Measurements from ENCODE around the gene NR3C2. TPM values are rescaled to one million over a fixed set of nuclear protein-coding genes. Genes with fewer than 3 reads are reported as not detected.

The NR3C2 gene
- total and polyA plus RNA-seq, 5 experiments from 2014 or later = 6.8 to 53.5 (median 9.4) TPM

DNA sequence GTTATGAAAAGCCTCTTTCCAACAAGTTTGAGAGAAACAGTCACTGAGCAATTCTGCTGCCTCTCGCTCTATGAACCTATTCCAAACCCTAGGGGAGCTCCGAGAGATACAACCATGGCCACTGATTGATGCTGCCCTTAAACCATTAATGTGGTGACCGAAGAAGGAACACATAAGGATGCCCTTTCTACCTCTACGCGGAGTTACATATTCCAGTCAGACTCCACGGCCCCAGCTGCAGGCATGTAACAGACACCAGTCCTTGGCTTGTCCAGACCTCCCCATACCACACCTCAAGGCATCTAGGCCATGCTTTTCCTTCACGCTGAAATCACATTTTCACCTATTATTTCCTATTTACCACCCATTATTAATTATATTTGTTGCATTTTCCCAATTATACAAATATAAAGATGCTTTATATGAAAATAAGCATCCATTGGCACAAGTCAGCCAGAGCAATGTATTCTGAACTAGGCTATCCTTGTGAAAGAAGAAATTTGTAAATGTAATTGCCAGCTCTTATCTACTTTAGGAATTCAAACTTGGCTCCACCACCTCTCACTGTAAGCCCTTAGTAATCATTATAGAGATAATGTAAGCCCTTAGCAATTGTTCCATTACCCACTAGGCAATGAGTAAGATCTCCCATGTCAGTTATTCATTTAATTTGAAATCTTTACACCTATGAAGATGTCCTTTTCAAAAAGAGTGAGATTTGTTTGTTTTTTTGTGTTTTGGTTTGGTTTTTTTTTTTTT is 338.4 kb downstream of the NR3C2 start:
- Mint-ChIP-seq H3K4me1 (peaks cover 24 to 59% (median 46%) of the 10 kb centered on the region in 4 donors), H3K9me3 (no peaks in the 10 kb centered on the region), H3K4me3 (peak overlapping the region in 1 of 10 donors; percentile 8), H3K27me3 (no peaks in the 10 kb centered on the region), H3K36me3 (peaks cover 5 to 81% (median 66%) of the 10 kb centered on the region in 3 donors), H3K27ac (peak overlapping the region in 4 of 10 donors; percentile 12 to 85 (median 22))
- DNase-seq = no peak
- no peak for ATAC-seq
- POLR2A ChIA-PET = no interaction called here

DNA sequence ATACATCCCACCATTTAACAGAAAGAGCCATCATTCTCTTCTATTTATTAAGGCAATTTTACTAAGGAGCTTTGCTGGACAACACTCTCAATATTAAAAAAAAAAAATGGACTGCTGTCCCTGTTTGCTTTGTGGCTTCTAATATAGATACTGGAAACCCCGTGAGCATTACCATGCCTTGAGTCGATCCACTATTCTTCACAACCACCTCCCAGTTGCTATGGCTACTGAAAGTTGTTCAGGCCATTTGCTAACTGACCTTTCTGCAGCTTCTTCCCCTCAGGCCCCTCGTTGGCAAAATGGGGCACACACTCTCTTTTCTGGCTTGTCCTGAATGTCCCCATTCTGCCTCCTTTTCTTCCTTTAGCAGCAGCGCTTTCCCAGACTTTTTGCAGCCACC is 340.4 kb downstream of the NR3C2 start:
- Mint-ChIP-seq H3K9me3 (no peaks in the 10 kb centered on the region), H3K36me3 (peaks cover 8 to 72% (median 55%) of the 10 kb centered on the region in 3 donors), H3K4me1 (peaks cover 24 to 62% (median 45%) of the 10 kb centered on the region in 4 donors), H3K27me3 (no peaks in the 10 kb centered on the region), H3K4me3 (no peak overlapping the region), H3K27ac (peak overlapping the region in 5 of 10 donors; percentile 75 to 87 (median 84))
- POLR2A ChIA-PET = interaction anchor here (0.6 kb wide), 1 partner anchor 41 kb away, joined by 3 read pairs; no protein-coding TSS in a partner anchor
- ATAC-seq (no peak), DNase-seq (no peak)

DNA sequence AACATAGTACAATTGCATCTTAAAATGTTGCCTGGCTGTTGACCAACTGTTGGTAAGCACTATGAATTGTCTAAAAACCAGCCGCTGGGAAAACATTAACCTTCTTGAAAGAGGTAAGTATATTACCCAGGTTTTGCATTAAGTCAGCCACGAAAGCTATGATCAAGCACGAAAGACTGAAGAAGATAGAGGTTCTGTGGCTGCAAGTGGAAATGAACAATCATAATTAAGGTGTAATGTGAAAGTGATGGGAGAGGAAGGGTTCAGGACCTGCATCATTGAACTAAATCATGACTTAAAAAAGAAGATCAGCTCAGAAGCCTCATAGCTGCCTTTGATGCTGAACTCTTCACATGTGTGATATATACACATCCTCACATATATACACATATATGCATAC is 341.0 kb downstream of the NR3C2 start:
- H3K4me1 Mint-ChIP-seq = peaks cover 21 to 64% (median 44%) of the 10 kb centered on the region in 4 donors
- POLR2A ChIA-PET = no interaction called here

DNA sequence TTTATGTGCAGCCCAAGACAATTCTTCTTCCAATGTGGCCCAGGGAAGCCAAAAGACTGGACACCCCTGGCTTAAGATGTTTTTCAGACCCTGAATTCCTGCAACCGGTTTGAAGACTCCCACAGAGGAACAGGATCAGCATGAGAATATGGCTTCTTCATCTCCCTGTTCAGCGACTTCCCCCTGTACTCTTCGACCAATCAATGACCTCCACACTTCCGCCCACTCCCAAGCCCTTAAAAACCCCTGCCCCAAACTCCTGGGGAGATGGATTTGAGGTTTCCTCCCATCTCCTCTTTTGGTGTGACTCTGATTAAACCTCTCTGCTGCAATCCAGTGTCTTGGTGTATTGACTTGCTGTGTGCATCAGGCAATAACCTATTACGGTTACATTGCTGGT is 344.4 kb downstream of the NR3C2 start:
- Mint-ChIP-seq H3K4me3 (peak overlapping the region in 2 of 10 donors; percentile 19 to 38), H3K27ac (peak overlapping the region in 2 of 10 donors; percentile 8 to 84), H3K4me1 (peaks cover 2 to 51% (median 28%) of the 10 kb centered on the region in 4 donors), H3K9me3 (no peaks in the 10 kb centered on the region), H3K36me3 (peaks cover 4 to 55% (median 21%) of the 10 kb centered on the region in 3 donors), H3K27me3 (no peaks in the 10 kb centered on the region)
- DNase-seq (no peak), ATAC-seq (no peak)
- POLR2A ChIA-PET = interaction anchor here (0.7 kb wide), 1 partner anchor 106 kb away, joined by 3 read pairs; no protein-coding TSS in a partner anchor

More for the DNA sequence above, 341.0 kb downstream of the NR3C2 start:
- DNase-seq (no peak), ATAC-seq (no peak)
- H3K36me3 Mint-ChIP-seq = peaks cover 8 to 72% (median 49%) of the 10 kb centered on the region in 3 donors
- no peaks in the 10 kb centered on the region for H3K27me3 Mint-ChIP-seq
- H3K4me3 Mint-ChIP-seq = no peak overlapping the region
- peak overlapping the region in 1 of 10 donors; percentile 85 for H3K27ac Mint-ChIP-seq
- H3K9me3 Mint-ChIP-seq = no peaks in the 10 kb centered on the region

DNA sequence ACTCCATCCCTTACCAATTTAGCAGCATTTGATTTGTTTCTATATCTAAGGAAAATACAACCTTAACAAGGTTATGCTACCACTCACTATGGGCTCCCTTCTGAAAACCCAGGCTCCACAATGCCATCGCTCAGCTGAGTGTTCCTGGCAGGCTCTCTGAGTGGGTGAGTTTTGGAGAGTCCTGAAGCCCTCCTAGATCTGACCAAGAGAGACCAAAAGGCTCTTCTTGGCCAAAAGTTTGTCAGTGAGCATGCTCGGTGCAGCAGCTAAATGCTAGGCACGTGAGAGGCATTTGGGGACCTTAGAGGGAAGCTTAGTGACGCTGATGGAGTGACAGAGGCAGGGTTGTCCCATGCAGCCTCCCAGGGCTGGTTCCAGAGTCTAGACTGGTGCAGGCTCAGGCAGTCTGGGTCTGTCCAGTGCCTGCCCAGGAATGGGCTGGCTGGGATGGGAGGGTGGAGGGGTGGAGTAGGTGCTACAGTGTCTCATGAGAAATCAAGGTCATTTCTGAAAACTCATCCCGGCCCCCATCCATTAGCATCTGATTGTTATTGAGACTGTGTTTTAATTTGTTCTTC is 346.8 kb downstream of the NR3C2 start:
- peaks cover 0 to 43% (median 21%) of the 10 kb centered on the region in 4 donors for H3K4me1 Mint-ChIP-seq
- no peak overlapping the region for H3K4me3 Mint-ChIP-seq
- ATAC-seq = no peak
- no peaks in the 10 kb centered on the region for H3K9me3 Mint-ChIP-seq
- H3K27ac Mint-ChIP-seq = peak overlapping the region in 5 of 10 donors; percentile 26 to 68 (median 44)
- DNase-seq = no peak
- H3K36me3 Mint-ChIP-seq = peaks cover 4 to 47% (median 29%) of the 10 kb centered on the region in 3 donors
- POLR2A ChIA-PET = no interaction called here
- H3K27me3 Mint-ChIP-seq = no peaks in the 10 kb centered on the region

DNA sequence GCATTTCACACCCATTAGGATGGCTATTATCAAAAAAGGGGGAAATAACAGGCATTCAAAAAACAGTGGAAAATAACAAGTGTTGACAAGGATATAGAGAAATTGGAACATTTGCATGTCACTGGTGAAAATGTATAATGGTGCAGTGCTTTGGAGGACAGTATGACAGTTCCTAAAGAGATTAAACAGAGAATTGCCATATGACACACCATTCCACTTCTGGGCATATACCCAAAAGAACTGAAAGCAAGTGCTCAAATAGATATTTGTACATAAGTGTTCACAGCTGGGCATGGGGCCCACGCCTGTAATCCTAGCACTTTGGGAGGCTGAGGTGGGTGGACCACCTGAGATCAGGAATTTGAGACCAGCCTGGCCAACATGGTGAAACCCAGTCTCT is 348.1 kb downstream of the NR3C2 start:
- POLR2A ChIA-PET = no interaction called here
- no peak for DNase-seq
- Mint-ChIP-seq H3K4me3 (no peak overlapping the region), H3K9me3 (no peaks in the 10 kb centered on the region), H3K27me3 (no peaks in the 10 kb centered on the region), H3K36me3 (peaks cover 6 to 49% (median 37%) of the 10 kb centered on the region in 3 donors), H3K27ac (peak overlapping the region in 2 of 10 donors; percentile 2 to 60), H3K4me1 (peaks cover 0 to 45% (median 22%) of the 10 kb centered on the region in 4 donors)
- ATAC-seq = no peak

DNA sequence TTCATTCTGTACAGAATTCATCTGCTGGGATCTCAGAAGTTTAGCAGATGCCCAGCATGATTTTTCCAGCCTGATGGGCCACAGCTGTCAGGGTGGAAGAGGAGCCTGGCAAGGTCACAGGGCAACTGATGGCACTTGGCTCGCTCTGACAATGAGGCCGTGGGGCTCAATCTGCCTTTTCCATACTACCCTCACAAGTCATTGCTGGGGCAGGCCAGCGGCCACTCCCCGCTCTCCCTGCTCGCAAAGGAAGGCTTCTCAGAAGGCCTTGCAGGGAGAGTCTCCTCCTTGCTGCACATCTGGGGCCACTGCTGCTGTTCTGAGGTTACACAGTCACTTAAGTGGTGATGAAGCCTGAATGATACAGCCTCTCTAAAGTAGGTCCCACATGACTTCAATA is 349.1 kb downstream of the NR3C2 start:
- POLR2A ChIA-PET = no interaction called here
- H3K4me3 Mint-ChIP-seq = no peak overlapping the region
- H3K27me3 Mint-ChIP-seq = no peaks in the 10 kb centered on the region
- peaks cover 0 to 2% (median 0%) of the 10 kb centered on the region in 9 donors for H3K9me3 Mint-ChIP-seq
- peaks cover 0 to 38% (median 20%) of the 10 kb centered on the region in 4 donors for H3K4me1 Mint-ChIP-seq
- ATAC-seq (no peak), DNase-seq (no peak)
- peak overlapping the region in 4 of 10 donors; percentile 14 to 76 (median 59) for H3K27ac Mint-ChIP-seq
- H3K36me3 Mint-ChIP-seq = peaks cover 11 to 40% (median 40%) of the 10 kb centered on the region in 3 donors

DNA sequence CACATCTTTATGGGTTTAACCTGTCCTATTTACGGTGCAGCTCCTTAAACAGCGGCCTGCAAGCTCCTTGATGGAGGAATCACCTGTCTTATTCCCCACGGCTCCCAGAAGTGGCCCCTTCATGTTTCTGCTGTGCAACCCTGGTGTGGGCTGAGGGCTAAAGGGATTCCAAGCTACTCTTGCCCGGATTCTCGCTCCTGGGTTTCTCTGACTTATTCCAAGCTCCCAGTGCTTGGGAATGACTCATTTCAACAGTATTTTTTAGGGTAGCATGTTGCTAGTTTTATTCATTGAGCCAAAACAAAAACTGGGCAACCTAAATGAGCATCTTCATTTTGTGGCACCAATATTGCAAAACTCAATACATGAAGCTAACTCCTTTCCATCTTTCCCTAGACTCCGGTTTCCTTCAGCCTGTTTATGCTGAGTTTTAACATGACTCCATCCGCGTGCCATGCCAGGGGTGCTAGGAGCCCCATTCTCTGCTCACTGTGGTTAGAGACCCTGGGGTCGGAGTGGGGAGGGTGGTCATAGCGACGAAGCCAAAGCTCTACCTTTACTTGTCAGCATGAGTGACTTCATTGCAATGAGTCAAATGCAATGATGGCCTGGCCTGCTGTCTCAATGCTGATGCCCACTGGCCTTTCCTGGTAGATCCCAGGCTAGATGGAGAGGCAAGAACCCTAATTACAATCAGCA is 349.7 kb downstream of the NR3C2 start:
- ATAC-seq = no peak
- no peaks in the 10 kb centered on the region for H3K27me3 Mint-ChIP-seq
- H3K27ac Mint-ChIP-seq = peak overlapping the region in 6 of 10 donors; percentile 24 to 76 (median 66)
- DNase-seq = no peak
- POLR2A ChIA-PET = no interaction called here
- H3K4me3 Mint-ChIP-seq = no peak overlapping the region
- H3K4me1 Mint-ChIP-seq = peaks cover 5 to 40% (median 21%) of the 10 kb centered on the region in 4 donors
- peaks cover 0 to 7% (median 0%) of the 10 kb centered on the region in 9 donors for H3K9me3 Mint-ChIP-seq
- peaks cover 14 to 41% (median 40%) of the 10 kb centered on the region in 3 donors for H3K36me3 Mint-ChIP-seq

DNA sequence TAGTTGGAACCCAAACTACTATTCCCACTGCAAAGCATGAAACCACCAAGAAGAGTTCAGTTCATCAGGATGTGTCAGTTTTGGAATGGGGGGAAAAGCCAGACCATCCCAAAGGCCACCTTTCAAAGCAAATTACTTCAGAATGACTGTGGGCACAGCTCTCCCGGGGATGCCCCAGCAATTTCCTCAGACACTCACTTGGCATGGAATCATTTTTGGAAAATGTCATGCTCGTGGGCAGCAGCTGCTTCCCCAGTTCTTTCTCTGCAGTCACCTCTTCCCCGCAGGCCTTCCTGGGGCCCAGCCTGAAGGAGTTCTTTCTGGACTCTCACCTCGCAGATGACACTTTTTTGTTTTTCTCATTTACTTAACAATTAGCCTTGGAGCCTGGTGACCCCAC is 350.3 kb downstream of the NR3C2 start:
- Mint-ChIP-seq H3K9me3 (peaks cover 0 to 13% (median 3%) of the 10 kb centered on the region in 9 donors), H3K27ac (peak overlapping the region in 8 of 10 donors; percentile 27 to 80 (median 68)), H3K4me1 (peaks cover 8 to 45% (median 25%) of the 10 kb centered on the region in 4 donors), H3K27me3 (no peaks in the 10 kb centered on the region), H3K36me3 (peaks cover 14 to 45% (median 40%) of the 10 kb centered on the region in 3 donors), H3K4me3 (no peak overlapping the region)
- DNase-seq (no peak), ATAC-seq (no peak)
- POLR2A ChIA-PET = no interaction called here

DNA sequence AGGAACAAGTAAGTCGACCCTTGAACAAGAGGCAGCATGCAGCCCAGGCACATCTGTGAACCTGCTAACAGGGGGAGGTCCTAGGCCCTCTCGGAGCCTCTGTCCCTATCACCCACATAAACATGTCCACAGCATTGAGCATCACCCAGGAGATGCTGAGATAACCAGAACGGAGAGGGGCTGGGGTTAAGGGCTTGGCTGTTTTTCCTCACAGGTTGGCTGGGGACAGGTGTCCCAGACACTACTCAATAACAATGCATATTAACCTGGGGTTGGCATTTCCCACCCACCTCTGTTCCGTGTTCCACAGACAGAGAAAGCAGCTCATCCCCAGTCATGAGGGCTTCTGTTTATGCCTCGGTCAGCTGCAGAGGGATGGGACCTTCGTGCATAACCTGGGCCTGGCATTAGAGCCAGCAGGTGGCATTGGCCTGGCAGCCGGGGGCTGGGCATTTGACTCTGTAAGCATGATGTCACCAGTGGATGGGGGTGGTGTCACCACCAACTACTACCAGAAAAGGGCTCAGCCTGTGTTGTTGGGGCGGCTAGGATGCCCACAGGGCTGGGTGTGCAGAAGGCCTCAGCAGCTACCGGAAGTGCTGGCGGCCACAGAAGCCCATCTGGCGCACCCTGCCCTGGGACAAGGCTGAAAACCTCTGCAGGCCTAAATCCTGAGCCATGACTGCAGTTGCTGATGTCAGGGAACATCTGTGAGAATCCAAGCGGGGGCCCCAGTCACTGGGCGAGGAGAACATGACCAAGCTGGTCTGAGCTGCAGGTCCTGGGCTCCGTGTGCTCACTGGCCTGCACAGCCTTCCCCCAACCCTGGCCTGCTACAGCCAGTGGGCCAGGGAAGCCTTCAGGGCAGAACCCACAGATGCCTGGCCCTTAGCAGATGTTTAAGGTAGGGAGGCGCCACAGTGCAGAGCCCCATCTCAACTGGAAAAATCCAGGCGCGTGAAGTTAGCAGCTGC is 351.4 kb downstream of the NR3C2 start:
- H3K4me1 Mint-ChIP-seq = peaks cover 9 to 44% (median 26%) of the 10 kb centered on the region in 4 donors
- peak overlapping the region in 4 of 10 donors; percentile 41 to 80 (median 68) for H3K27ac Mint-ChIP-seq
- POLR2A ChIA-PET = interaction anchor here (0.6 kb wide), 1 partner anchor 325 kb away, joined by 3 read pairs; no protein-coding TSS in a partner anchor
- H3K4me3 Mint-ChIP-seq = no peak overlapping the region
- ATAC-seq (no peak), DNase-seq (no peak)
- peaks cover 20 to 54% (median 31%) of the 10 kb centered on the region in 3 donors for H3K36me3 Mint-ChIP-seq
- H3K27me3 Mint-ChIP-seq = no peaks in the 10 kb centered on the region
- peaks cover 0 to 23% (median 4%) of the 10 kb centered on the region in 9 donors for H3K9me3 Mint-ChIP-seq

DNA sequence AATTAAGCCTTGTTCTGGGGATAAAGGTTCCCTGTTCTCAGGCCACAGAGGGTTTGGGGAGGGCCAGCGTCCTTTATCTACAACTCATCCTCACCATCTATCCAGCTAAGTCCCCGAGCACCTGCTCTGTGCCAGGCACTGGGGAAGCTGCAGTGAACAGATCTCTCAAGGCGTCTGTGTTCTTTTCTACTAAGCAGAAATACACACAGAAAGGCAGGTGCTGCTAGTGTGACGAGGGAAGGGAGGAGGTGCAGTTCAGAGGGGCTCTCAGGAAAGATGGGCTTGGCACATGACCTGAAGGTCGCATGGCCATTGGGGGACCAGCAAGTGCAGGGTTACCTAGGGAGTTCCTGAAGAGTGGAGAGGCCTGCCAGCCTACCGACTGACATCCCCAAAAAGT is 352.2 kb downstream of the NR3C2 start:
- H3K27me3 Mint-ChIP-seq = no peaks in the 10 kb centered on the region
- no peak for DNase-seq
- no peak overlapping the region for H3K4me3 Mint-ChIP-seq
- POLR2A ChIA-PET = interaction anchor here (0.6 kb wide), 1 partner anchor 325 kb away, joined by 3 read pairs; no protein-coding TSS in a partner anchor
- H3K27ac Mint-ChIP-seq = peak overlapping the region in 6 of 10 donors; percentile 7 to 76 (median 48)
- peaks cover 28 to 60% (median 31%) of the 10 kb centered on the region in 3 donors for H3K36me3 Mint-ChIP-seq
- peaks cover 0 to 31% (median 9%) of the 10 kb centered on the region in 9 donors for H3K9me3 Mint-ChIP-seq
- peaks cover 14 to 52% (median 33%) of the 10 kb centered on the region in 4 donors for H3K4me1 Mint-ChIP-seq
- ATAC-seq = no peak
